HG03575 (cell line): Measurements from ENCODE around the gene NTM.
"Not testable (repeated sequence)": the region's sequence is repeated elsewhere in the genome, so short reads cannot be mapped to it uniquely, and the experiment has no call there.

Experiments used
- ATAC-seq: cut with Tn5 transposase; IDR thresholded peaks from one replicate; pipeline ENCODE4 v1.9.1; 2021; ENCODE audit not compliant: unreplicated experiment, insufficient number of reproducible peaks, low FRiP score; ENCODE audit errors: extremely low read depth

The NTM gene

DNA sequence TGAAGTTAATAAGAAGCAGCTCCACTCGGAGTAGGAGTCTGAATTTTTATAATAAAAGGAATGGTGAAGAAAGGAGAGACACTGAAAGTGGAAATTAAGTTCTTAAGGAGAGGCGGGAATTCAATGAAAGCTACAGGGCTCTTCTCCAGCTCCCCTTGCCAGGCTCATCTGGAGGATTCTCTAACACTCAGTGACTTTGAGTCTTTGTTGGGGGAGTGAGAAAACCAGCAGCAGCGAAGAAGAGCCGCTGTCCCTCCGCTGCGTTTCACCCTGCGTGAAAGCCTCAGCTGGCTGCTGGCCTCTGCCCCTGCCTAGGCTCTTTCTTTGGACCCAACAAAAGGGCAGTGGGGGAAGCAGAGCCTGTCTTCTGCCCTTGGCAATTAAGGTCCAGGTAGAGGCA, 113.0 kb downstream of the NTM start:
- ATAC-seq: no peak

DNA sequence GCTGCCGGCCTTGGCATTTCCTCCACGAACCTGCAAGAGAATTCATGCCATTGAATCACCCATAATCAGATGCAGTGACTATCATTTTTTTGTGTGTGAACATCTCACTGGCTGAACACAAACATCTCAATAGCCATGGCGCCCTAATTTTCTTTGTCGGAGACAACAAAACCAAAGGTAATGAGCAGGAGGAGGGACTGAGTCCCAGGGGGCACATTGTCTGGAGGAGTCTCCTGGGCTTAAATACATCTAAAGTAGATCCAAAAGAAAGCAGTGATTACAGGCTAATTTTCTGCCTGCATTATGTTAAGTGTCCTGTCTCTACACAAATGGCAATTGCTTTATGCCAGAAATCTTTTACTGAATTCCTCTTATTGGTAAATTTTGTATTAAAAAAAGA, 113.5 kb downstream of the NTM start:
- no peak for ATAC-seq

DNA sequence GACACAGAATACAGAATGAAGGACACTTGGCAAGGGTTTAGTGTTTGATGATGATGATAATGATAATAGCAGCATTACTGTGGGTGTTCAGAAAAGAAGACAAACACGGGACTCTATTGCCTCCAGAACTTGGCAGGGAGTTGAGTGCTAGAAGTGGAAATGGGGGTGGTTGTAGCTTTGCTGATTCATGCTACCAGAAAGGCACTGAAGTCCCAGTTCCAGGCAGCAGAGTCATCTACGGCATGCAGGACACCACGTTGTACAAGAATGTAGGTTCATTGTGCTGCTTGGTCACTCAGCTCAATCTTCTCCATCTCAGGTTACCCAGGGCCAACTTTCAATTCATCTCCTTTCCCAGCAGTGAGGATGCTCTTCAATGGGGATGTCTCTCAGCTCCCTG, 115.7 kb downstream of the NTM start:
- ATAC-seq: no peak

DNA sequence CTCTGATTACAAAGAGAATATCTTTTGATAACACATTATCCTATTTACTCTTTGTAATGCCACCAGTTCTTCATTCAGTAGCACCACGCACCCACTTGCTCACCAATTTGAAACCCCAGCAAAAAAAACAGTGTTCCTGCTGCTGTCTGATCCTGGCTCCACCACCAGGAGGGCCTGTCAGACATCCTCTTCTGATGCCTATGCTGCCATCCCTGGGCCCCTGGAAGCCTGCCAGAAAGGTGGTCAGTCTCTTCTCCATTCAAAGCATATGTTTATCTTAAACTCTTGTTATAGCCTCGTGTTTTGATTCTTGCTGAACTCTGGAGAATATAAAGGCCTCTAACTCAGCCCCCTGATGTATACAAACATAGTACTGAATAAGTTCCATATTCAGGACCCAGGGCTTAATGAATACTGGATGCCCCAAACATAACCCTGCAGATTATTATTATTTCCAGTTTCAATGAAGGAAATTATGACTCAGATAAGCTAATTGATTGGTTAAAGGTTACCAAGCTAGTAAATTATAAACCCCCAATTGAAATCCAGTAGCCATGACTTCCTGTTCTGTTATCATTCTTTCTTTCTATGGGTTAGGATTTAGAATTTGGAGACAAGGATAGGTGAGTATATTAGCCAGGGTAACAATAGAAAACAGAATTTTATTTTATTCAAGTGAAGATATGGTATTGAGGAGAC, 116.7 kb downstream of the NTM start:
- no peak for ATAC-seq

DNA sequence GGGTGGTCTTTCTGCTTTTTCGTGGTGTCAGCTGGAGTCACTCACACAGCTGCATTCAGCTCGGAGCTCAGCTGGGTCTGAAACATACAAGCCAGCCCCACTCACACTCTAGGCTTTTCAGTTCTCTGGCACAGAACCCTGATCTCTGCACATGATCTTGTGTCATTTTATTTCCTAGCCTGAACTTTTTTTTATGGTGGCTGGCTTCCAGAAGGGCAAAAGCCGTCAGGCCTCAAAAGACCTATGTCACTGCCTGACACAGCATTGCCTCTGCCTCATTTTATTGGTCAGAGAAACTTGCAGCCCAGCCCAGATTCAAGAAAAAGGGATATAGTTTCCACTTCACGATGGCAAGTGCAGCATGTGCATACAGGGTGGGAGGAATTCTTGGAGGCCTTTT, 117.8 kb downstream of the NTM start:
- ATAC-seq: no peak

DNA sequence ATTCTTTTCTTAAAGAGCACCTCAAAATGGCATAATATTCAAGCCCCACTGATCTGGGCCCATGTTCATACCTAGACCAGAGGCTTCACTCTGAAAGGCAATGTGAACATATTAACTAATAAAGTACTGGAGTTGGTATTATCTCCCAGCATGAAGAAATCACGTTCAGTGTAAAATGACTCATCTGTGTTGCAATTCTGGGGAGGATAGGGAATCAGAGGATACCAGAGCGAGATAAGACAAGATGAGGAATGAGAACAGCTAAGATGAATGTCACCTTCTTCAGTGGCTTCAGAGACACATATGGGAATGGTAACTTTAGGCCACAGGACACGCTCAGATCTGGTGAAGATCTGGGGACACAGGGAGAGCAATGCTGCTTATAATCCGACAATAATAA, 121.1 kb downstream of the NTM start:
- ATAC-seq: no peak

DNA sequence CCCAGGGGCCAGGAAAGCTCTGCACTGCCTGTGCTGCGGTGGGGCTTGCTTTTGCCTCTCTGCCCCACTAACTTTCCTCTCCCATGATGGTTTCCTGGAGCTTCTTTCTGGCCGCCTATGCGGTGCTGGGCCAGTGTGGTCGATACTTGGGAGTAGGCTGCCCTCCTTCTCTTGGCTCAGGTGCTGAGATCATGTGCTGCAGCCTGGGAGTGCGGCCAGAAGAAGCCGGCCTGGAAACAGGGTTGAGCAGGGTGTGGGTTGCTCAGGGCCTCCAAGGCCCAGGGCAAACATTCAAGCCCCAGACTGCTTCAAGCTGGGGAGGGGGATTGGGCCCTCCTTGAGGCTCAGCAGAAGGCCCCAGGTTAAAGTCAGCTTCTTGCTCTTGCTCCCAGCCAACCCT, 125.0 kb downstream of the NTM start:
- no peak for ATAC-seq

DNA sequence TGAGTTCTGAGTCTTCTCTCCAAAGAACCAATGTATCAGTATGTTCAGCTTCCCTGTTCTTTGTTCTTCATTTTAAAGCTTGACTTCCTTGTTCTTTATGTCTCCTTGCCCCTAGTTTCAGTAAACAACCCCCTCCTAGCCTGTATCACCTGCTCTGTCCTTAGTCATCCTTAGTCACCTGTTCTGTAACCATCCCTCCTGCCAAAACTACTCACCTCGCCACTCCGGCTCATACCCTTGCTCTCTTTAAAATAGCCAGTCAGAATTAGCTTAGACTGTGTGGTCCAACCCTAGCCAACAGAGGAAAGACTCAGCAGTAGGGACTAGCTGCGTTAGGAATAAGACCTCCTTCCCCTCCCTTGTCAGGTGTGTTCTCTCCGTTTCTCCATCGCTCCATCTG, 127.3 kb downstream of the NTM start:
- not testable (repeated sequence) for ATAC-seq

DNA sequence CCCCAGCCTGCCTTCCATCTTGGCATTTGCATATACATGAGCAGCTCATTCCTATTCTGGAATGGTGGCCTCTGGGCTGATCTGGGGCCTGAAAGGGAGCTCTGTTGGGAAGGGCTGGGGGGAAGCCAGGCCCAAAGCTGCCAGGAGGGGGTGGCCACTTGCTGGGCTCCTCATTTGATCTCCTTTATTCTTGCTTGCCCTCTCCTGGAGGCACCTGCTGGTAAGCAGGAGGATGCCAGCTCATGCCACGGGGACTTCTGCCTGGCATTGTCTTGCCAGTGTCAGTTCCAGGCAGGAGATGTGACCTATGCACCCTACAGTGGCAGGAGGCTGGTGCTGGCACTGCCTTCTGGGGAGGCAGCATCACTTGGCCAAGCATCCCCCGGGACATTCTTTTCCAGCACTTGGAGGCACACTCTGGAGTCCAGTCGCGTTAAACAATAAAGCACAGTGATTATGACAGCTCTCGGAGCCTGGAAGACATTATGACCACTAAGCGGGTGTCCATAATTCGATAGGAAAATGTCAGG, 128.3 kb downstream of the NTM start:
- ATAC-seq: no peak

DNA sequence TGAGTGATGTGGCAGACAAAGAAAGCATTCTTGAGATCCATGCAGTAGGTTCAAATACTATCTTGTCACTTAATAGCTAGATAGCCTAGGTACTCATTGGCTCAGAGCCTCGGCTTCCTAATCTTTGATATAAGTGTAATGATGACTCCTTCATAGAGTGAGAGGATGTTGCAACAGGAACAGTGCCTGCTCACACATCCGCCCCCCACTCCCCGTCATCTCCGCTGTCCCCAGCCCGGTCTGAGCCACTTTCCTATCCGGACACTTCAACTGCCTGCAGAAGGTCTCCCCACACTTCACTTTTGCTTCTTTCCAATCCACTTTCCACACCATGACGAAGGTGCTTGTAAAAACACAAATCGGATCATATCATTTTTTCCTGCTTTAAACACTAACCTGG, 128.8 kb downstream of the NTM start:
- no peak for ATAC-seq

DNA sequence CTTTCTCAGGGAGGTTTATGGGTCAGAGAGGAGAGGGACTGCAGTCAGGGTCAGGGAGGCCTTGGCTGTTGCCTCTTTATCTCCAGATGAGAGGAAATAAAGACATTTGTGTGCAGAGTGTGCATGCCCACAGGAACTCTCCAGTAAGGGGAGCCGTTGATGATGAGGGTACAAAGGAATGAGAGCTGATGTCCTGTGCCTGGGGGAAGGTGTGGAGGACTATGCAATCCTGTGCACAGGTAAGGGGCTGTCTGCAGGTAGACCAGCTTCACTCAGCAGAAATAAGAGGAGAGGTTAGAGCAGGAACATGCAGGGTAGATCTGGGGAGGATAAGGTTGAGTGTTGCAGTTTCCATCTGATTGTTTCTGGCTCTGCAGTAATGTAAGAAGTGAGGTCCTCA, 132.6 kb downstream of the NTM start:
- no peak for ATAC-seq

DNA sequence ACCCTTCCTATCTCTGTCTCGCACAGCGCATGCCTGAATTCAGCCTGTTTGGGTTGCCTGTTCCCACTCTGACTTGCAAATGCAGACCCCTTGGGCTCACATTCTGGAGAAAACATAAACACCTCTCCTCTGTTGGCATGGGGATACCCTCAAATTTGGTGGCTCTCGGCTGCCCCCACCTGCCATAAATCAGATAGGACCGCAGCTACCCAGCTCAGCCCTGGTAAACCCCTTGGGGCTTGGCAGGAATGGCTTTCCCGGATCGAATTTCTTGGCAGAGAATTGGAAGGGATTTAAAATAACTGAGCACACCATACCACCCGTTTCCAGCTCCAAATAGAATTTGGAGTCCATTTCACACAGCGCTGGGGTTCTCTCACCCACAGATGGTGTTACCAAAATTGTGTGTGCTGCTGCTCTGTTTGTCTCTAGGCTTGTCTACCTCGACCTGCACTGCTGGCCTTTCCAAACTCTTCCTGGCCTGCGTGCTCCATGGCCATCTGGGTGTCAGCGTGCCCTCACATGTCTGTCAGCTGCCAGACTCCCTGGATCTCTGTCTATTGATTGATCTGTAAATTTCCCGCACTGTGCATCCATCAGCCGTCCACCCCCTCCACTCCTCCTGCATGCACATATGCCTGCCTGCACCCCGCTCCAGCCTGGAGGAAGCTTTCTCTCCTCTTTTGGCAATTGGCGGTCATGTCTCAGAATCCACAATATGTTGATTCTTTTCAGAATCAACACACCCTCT, 134.0 kb downstream of the NTM start:
- ATAC-seq: no peak

DNA sequence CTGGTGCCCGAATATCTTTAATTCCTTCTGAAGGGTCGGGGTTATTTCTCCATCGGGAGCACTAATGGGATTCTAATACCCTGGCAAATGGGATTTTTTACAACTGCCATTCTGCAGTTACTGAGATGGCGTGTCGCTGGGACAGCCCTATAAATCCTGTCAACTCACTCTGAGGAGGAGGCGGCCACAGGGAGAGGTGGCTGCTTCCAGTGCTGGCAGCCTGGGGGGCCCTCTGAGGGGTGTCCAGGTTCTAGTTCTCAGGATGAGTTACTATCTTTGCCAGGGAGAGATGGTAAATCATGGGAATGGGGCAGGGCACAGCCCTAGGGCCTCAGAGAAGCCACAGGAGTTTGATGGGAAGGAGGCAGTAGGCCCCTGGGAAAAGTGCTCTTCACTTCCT, 135.9 kb downstream of the NTM start:
- no peak for ATAC-seq

DNA sequence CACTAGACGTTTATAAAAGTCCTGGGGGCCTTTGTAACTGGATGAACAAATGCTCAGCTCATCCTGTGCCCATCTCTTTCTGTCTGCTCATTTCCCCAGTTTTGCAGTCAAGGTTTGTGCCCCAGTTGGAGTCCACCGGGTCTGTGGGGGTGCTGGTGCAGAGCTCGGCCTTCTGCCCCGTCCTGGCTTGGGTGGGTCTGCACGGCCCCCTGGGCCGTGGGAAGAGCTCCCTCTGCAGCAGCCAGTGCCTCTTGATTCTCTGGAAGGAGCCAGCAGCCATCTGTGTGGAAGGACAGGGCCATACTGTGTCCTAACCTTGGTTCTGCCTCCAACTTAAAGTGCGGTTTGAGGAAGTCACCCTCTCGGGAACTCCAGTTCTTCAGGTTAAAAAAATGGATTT, 140.2 kb downstream of the NTM start:
- no peak for ATAC-seq

DNA sequence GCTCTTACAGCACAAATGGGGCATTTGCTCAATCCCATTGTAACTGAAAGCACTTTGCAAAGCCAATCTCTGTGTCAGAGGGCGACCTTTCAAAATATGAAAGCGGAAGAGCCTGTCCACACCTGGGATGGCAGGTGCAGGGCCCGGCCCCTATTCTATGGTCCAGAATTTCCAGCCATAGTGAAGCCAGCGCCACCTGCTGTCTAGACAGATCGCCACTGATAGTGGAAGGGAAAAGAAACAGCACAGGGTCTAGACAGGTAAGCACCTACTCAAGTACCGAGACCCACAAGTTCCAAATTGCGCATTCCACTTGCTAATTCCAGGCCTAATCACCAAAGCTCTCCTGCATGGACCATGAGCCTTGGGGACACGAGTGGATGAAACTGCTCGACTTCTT, 141.4 kb downstream of the NTM start:
- ATAC-seq: no peak

DNA sequence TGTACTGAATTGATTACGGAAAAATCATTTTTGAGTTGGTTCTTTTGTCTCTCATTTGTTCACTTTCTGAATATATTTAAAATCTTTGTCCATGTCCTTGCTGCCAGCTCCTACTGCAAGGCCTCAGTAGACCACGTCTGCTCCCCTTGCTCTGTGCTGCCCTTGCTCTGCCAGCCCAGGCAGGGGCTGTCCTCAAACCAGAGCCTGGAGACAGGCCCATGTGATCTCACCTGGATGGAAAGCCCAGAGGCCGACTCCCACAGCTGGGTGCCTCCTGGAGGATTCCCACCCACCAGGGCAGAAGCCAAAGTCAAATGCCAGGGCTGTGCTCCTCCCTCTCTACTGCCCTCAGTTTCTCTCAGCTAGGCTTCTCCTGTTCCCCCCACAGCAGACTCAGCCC, 141.8 kb downstream of the NTM start:
- ATAC-seq: no peak

DNA sequence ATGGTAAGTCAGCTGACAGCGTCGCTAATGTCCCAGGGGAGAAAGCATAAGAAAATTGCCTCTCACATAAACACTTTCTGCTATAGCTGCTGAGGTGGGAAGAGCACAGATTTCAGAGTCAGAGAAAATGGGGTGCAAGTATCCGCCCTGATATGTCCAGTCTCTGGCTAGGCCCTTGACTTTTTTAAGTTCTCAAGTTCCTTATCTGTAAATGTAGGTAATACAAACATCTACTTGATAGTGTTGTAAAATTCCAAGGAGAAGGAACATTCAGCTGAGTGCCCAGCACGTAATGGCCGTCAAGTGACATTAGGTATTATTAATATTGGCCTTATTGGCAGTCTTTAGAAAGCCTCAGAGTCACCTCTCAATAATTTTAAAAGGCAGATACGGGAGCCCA, 143.6 kb downstream of the NTM start:
- no peak for ATAC-seq

DNA sequence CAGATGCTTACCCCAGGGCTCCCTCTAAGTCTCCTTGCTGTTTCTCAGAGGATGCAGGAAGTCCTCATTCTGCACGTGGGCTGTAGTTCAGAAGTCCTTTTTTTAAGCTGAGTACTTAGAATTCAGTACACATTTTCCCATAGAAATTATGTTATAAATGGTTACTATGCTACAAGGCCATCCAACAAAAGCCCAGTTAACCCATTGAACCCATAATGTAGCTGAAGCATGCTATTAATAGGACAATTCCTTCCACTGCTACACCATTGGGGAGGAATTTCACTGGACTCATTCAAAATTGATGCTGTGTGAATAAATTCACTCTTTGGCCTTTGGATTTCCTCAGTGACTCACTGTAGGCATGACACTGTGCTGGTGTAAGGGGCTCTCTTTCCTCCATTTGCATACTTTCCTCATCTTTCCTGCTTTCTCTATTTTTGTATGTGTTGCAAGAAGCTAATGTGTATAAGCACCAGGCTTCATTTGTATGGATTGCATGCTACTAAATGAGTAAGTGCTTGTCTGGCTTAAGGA, 148.0 kb downstream of the NTM start:
- ATAC-seq: no peak

DNA sequence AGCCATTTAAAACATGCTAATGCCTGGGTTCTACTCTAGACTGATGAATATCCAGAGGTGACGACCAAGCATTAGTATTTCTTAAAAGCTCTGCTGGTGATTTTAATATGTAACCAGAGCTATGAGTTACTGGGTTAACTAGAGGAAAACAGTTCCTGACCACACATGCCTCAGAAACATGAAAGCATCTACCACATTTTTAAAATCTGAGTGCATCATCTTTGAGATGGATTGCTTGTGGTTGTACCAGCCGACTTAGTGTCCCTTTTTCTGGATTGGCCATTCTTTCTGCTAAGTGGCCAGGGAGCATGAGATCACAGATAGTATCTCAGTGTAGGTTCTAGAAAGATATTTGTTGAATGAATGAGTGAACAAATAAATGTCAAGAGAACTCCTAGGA, 152.4 kb downstream of the NTM start:
- ATAC-seq: no peak

DNA sequence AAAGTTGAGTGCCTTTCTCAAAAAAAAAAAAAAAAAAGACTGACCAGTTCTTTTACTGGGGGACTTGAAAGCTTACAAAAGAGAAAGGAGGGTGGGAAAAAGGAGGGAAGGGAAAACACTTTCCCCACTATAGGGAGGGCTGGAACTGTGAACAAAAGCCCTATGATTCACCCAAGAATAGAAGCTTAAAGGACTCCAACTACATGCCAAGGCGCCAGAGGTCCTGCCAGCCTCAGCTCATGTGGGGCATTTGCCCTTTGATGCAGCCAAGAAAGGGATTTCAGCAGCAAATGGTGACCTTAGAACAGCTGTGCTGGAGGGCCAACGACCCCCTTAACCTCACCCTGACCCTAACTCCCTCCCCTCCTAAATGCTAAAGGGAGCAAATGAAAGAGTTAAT, 160.0 kb downstream of the NTM start:
- ATAC-seq: no peak
